Stimulated activated CD8-positive, alpha-beta memory T cell treated with anti-CD3 and anti-CD28 coated beads, Interleukin-12 subunit alpha, Interleukin-12 subunit beta, amount 100 ng/mL, for 24 hours (primary cell): ENCODE data around the gene LRRC28.

Source experiments
- DNase-seq: peaks from one replicate; pipeline ENCODE4 v3.0.0-alpha.2; 2020; ENCODE audit errors: extremely low read depth

Gene LRRC28

GRCh38 chr15:99249270-99249841 lies 1.9 kb upstream of the LRRC28 start, which contains the start of gene TTC23:
Gene TTC23 (minus strand): TSS chr15:99249581. CDS start chr15:99228712, 20,869 bp downstream.
- DNase-seq: no peak

DNA sequence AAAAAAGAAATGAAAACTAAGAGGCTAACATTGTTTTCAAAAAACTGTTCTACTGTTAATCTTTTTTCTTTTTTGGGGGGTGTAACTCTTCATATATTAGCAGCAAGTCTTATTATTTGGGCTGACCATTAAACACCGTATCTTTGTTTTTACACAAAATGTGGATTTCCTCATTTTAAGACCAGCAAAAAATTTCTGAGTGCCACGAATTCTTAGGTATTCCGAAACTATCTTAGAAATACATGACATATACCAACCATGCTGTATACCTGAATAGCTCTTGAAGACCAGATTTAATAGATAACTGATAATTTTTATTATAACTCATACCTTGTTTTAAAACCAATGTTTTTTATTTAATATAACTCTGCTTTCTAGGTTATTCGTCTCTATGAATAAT lies 1.3 kb upstream of the LRRC28 start:
- DNase-seq: no peak

GRCh38 chr15:99250494-99250856 lies 806 bp upstream of the LRRC28 start:
- DNase-seq: no peak

DNA sequence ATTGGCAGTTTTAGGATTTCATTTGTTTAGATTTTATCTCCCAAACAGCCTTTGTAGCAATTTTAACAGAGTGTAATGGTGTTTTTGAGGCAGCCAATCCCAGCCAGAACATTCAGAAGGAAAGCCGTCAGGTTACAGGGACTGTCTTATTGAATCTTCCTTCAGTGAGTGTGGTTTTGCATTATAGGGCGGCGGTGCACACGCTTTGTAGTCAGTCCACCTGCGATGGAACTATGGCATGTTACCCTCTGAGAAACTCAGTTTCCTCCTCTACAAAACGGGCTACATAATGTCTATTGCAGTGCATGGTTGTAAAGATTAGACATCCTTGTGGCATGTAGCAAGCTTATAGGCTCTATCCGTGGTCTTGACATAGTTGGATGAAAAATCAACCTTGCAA lies 1.0 kb downstream of the LRRC28 start:
- DNase-seq: no peak

DNA sequence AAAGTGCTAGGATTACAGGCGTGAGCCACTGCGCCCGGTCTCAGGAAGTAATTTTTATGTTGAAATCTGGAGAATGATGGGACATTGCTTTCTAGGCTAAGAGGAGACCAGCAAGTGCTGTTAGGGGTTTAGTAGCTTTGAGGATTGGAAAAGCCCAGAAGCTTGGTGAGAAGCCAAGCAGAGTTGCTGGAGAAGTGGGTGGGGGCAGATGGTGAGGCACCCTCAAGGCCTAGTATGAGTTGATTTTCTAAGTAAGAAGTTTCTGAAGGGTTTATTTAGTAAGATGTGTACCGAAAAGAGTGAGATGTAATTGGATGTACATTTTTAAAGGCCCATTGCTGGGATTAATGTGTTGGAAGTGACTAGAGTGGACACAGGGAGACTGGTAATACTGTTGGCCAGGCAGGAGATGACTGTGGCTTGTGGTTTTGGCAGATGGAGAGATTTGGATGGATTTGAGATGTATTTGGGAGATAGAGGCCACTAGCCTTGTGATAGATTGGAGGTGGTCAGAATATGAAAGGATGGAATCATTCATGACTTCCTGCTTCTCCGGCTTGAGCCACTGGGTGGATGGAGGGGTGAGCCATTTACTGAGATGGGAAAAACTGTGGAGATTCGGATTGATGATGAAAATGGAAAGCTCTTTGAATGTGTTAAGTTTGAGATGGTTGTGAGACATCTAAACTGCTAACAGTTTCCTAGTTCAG lies 2.3 kb downstream of the LRRC28 start:
- no peak for DNase-seq

- no peak for DNase-seq
Observed at GRCh38 chr15:99257107-99257750, 5.9 kb downstream of the LRRC28 start.

DNA sequence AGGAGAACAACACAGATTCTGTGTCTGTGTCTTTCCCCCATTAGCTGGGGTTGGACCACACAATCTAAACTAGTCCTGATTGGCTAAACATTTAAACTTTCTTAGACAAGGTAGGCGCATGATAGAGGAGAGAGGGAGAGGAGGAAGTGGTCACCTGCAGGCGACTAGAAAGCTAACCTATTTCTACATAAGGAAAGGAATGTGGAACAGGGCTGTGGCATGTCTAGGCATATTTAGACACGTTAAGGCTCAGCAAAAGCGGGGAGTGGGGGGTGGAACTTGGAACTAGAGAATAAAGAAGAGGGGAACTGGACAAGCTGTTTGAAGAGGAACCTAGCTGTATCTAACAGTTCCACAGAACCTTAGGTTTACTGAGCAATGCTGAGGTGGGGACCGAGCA lies 12.8 kb downstream of the LRRC28 start:
- no peak for DNase-seq

DNA sequence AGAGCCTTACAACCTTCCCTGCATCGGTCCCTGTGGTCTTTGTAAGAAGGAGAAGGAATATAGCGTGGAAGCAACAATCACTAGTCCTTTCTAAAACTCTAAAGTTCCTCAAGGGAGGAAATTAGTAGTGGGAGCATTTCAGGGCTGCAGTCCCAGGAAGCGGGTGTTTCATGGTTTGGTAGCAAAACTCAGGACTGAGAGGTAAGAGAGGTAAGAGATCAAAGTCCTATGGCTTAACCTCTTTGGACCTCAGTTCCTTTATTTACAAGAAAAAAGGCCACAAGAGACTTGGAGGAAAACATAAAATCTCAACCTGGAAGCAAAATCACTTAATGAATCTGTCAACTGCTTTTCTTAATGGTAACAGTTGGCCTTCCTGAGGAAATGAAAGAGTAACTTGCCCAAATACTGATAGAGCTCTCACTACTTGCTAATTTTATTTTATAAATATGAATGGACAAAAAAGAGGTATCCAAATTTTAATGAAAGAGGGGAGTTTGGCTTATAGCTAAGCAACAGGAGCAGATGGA lies 14.3 kb downstream of the LRRC28 start:
- no peak for DNase-seq

- no peak for DNase-seq
Observed at GRCh38 chr15:99267957-99268356, 16.7 kb downstream of the LRRC28 start.

DNA sequence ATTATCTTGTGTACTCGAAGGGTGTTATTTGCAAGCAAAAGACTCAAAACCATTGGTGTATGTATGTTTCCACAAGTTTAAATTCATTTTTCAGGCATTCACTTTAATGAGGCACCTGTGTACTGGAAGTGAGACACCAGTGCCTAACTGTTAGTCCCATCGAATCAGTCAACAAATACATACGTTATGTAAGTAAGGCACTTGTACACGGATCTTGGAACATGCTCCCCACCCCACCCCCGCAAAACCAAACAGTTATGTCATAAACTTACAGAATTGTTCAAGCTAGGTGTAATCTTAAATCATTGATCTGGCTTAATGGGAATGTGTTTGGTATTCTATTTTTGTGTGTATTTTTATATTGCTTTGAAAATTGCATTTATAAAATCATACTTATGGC lies 17.1 kb downstream of the LRRC28 start:
- DNase-seq: no peak

DNA sequence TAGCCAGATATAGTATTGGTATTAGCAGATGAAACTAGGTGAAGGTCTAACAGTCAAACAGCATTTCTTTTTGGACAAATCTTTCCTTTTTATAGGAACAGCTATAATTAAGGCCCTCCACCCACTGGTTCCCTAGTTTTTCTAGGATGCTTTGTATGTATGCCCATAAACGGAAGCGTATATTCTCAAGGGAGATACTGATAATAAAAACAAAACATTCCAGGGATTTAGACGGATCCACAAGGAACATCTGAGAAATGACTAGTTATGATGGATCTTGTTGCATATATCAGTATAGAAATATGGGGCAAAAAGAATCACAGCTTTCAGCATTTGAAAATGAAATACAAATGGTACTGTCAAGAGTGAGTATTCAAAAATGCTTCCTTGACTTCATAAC lies 22.5 kb downstream of the LRRC28 start:
- no peak for DNase-seq

GRCh38 chr15:99275061-99275460 lies 23.8 kb downstream of the LRRC28 start:
- no peak for DNase-seq

DNA sequence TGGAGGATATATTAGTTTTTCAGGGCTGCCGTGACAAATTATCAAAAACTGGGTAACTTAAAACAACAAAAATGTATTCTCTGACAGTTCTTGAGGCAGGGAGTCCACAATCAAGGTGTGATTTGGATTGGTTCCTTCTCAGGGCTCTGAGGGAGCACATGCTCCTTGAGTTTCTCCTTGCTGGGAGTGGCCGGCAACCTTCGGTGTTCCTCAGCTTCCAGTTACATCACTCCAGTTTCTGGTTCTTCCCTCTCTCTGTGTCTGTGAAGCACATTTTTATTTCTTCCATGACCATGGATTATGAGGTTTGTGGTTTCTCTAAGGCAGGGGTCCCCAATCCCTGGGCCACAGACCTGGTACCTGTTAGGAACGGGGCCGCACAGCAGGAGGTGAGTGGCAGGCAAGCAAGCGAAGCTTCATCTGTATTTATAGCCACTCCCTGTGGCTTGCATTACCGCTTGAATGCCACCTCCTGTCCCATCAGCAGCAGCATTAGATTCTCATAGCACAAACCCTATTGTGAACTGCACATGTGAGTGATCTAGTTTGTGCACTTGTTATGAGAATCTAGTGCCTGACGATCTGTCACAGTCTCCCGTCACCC lies 24.3 kb downstream of the LRRC28 start:
- DNase-seq: no peak

DNA sequence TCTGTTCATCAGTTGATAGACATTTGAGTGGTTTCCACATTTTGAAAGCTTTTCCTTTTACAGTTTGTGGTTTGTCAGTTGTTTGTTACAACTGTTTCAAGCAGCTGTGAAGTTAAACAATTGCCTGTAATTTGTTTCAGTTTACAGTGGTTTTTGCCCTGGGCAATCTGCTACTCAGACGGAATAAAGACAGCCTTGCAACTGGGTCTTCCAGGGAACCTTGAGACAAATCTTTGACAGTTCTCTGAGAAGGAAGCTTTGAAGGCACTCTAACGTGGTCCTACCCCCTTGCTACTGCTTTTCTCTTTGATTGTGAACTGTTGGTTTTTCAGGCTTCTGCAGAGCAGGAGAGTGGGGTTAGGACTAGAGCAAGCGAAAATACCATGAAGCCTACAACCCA lies 28.0 kb downstream of the LRRC28 start:
- no peak for DNase-seq

DNA sequence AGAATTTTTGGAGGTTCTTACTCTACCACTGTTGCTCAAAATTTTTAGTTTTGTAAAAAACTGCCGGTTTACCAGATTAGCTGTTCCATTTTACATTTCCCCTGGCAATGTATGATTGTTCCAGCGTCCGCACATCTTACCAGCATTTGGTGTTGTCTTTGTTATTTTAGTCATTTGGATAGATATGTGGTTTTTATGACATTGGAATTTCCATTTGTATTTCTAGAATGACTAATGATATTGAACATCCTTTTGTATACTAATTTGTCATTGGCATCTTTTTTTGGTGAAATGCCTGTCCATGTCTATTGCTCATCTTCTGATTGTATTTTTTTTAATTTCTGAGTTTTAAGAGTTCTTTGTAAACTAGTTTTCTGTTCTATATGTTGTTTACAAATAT lies 28.5 kb downstream of the LRRC28 start:
- DNase-seq: no peak

DNA sequence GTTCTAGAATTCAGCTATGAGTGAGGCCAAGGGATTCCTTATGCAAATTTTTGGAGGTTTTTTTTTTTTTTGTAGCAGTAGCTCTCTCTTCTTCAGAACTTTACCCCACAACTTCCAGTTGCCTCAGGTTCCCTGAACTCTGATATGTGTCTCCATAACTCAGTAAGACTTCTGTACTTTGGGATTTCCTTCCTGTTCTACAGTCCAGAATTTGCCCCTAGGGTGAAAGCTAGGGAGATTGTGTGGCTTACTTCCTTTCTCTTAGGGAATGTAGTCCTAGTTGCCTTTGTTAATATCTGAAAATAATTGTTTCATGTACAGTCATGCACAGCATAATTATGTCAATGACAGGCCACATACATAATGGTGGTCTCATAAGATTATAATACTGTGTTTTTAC lies 30.8 kb downstream of the LRRC28 start:
- no peak for DNase-seq

DNA sequence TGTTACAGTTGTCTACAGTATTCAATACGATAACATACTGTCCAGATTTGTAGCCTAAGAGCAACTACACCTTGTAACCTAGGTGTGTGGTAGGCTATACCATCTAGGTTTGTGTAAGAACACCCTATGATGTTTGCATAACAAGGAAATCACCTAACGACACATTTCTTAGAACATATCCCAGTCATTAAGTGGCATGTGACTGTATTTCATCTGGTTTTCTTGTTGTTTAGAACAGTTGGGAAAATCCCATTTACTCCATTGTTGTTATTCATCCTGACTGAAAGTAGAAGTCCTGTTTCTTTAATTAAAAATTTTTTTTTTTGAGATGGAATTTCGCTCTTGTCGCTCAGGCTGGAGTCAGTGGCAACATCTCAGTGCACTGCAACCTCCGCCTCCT lies 31.3 kb downstream of the LRRC28 start:
- DNase-seq: no peak

- DNase-seq: no peak
Observed at GRCh38 chr15:99283717-99284116, 32.4 kb downstream of the LRRC28 start.

DNA sequence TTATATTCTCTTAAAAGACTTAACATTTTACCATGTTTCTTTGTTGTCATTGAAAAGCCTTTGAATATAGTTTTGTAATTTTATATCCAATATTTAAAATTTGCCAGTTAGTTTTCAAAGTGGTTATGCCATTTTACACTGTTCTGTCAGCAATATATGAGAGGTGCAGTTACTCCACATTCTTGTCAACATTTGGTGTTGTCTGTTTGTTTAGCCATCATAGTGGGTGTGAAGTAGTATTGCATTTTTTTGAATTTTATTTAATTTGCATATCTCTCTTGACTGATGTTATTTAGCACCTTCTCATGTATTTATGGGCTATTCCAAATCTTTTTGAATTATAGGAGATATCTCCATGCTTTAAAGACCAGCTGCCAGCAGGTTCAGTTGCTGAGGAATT lies 40.4 kb downstream of the LRRC28 start:
- no peak for DNase-seq

GRCh38 chr15:99295840-99296239 lies 44.6 kb downstream of the LRRC28 start:
- DNase-seq: no peak

DNA sequence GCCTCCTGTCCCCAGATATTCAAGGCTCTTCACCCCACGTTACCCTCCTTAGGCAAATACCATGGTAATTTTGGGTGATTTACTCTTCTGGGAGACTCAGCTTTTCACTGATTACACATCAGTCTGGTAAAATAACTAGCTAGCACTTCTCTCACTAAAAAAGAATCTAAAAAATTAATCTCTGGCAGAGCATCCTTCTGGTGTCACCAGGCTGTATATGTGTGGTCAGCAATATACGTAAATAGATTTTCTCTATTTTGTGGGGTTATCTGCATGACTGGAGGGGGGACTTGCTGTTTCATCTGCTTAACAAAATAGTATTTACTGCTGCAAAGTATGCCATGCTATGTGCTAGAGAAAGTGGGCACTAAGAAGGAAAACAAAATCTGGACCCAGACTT lies 45.1 kb downstream of the LRRC28 start:
- no peak for DNase-seq

- DNase-seq: no peak
Observed at GRCh38 chr15:99303907-99304306, 52.6 kb downstream of the LRRC28 start.
